ENCODE data around the gene VCP. TPM values are rescaled to one million over a fixed set of nuclear protein-coding genes. Genes with fewer than 3 reads are reported as not detected.

Gene VCP
- total RNA-seq, 1 donor from 2014 or later: 374 TPM

- no peak for DNase-seq (ENCODE audit: low read depth, low spot score)
- Mint-ChIP-seq H3K4me3 (no peak overlapping the region), H3K9me3 (no peaks in the 10 kb centered on the region), H3K4me1 (no peaks in the 10 kb centered on the region), H3K27me3 (ENCODE audit: low read depth) (no peaks in the 10 kb centered on the region), H3K36me3 (ENCODE audit: low read depth) (peaks cover 3% of the 10 kb centered on the region), H3K27ac (ENCODE audit: unreplicated experiment) (no peak overlapping the region)
- TF ChIP-seq CTCF (conservative IDR thresholded peaks at IDR 0.05): no peak
Measured at GRCh38 chr9:35033101-35033500, 39.3 kb downstream of the VCP start.

GRCh38 chr9:35029852-35030251 is 42.6 kb downstream of the VCP start:
- Mint-ChIP-seq H3K27ac (ENCODE audit: unreplicated experiment) (no peak overlapping the region), H3K36me3 (ENCODE audit: low read depth) (no peaks in the 10 kb centered on the region)

GRCh38 chr9:35029241-35029640 is 43.2 kb downstream of the VCP start:
- no peak overlapping the region for H3K27ac Mint-ChIP-seq (ENCODE audit: unreplicated experiment)
- no peak for TF ChIP-seq CTCF (conservative IDR thresholded peaks at IDR 0.05)

More at GRCh38 chr9:35029852-35030251, 42.6 kb downstream of the VCP start:
- Mint-ChIP-seq H3K9me3 (no peaks in the 10 kb centered on the region), H3K27me3 (ENCODE audit: low read depth) (no peaks in the 10 kb centered on the region), H3K4me1 (no peaks in the 10 kb centered on the region), H3K4me3 (no peak overlapping the region)
- no peak for DNase-seq (ENCODE audit: low read depth, low spot score)
- TF ChIP-seq CTCF (conservative IDR thresholded peaks at IDR 0.05): no peak

GRCh38 chr9:35028341-35028740 is 44.1 kb downstream of the VCP start:
- H3K36me3 Mint-ChIP-seq (ENCODE audit: low read depth): no peaks in the 10 kb centered on the region
- H3K4me1 Mint-ChIP-seq: no peaks in the 10 kb centered on the region
- no peaks in the 10 kb centered on the region for H3K27me3 Mint-ChIP-seq (ENCODE audit: low read depth)
- no peak for TF ChIP-seq CTCF (conservative IDR thresholded peaks at IDR 0.05)
- no peaks in the 10 kb centered on the region for H3K9me3 Mint-ChIP-seq
- no peak overlapping the region for H3K27ac Mint-ChIP-seq (ENCODE audit: unreplicated experiment)
- no peak for DNase-seq (ENCODE audit: low read depth, low spot score)
- H3K4me3 Mint-ChIP-seq: no peak overlapping the region

More at GRCh38 chr9:35029241-35029640, 43.2 kb downstream of the VCP start:
- H3K4me1 Mint-ChIP-seq: no peaks in the 10 kb centered on the region
- no peaks in the 10 kb centered on the region for H3K27me3 Mint-ChIP-seq (ENCODE audit: low read depth)
- H3K9me3 Mint-ChIP-seq: no peaks in the 10 kb centered on the region
- DNase-seq (ENCODE audit: low read depth, low spot score): no peak
- H3K36me3 Mint-ChIP-seq (ENCODE audit: low read depth): no peaks in the 10 kb centered on the region
- no peak overlapping the region for H3K4me3 Mint-ChIP-seq

GRCh38 chr9:35027860-35028259 is 44.6 kb downstream of the VCP start:
- DNase-seq (ENCODE audit: low read depth, low spot score): no peak
- no peak overlapping the region for H3K27ac Mint-ChIP-seq (ENCODE audit: unreplicated experiment)
- H3K4me3 Mint-ChIP-seq: no peak overlapping the region
- TF ChIP-seq CTCF (conservative IDR thresholded peaks at IDR 0.05): no peak
- no peaks in the 10 kb centered on the region for H3K4me1 Mint-ChIP-seq
- no peaks in the 10 kb centered on the region for H3K36me3 Mint-ChIP-seq (ENCODE audit: low read depth)
- H3K27me3 Mint-ChIP-seq (ENCODE audit: low read depth): no peaks in the 10 kb centered on the region
- H3K9me3 Mint-ChIP-seq: no peaks in the 10 kb centered on the region

- no peaks in the 10 kb centered on the region for H3K27me3 Mint-ChIP-seq (ENCODE audit: low read depth)
- no peaks in the 10 kb centered on the region for H3K4me1 Mint-ChIP-seq
- H3K4me3 Mint-ChIP-seq: no peak overlapping the region
- no peak overlapping the region for H3K27ac Mint-ChIP-seq (ENCODE audit: unreplicated experiment)
- TF ChIP-seq CTCF (conservative IDR thresholded peaks at IDR 0.05): no peak
- no peaks in the 10 kb centered on the region for H3K9me3 Mint-ChIP-seq
- H3K36me3 Mint-ChIP-seq (ENCODE audit: low read depth): no peaks in the 10 kb centered on the region
- DNase-seq (ENCODE audit: low read depth, low spot score): no peak
Measured at GRCh38 chr9:35027374-35027773, 45.1 kb downstream of the VCP start.
